Glutamatergic neuron (in vitro differentiated cells): ENCODE measurements around the gene RASD1. TPM values are rescaled to one million over a fixed set of nuclear protein-coding genes. Genes with fewer than 3 reads are reported as not detected.
A peak's percentile ranks its signal among the peaks of the same experiment; 100 is the strongest.

Experiments used
- DNase-seq: peaks from one replicate; pipeline ENCODE4 v3.0.0; 2022
- H3K27ac Mint-ChIP-seq: one replicate; pipeline ENCODE4 v1.8.0; 2020; ENCODE audit warnings: mild to moderate bottlenecking, mixed read lengths, inconsistent platforms; ENCODE audit not compliant: unreplicated experiment
- H3K27me3 Mint-ChIP-seq: one replicate; pipeline ENCODE4 v1.8.0; 2020; ENCODE audit warnings: mild to moderate bottlenecking, moderate library complexity, mixed read lengths, inconsistent platforms; ENCODE audit not compliant: unreplicated experiment
- H3K36me3 Mint-ChIP-seq: one replicate; pipeline ENCODE4 v1.8.0; 2020; ENCODE audit warnings: mild to moderate bottlenecking, mixed read lengths, inconsistent platforms; ENCODE audit not compliant: unreplicated experiment
- H3K4me1 Mint-ChIP-seq: one replicate; pipeline ENCODE4 v1.8.0; 2020; ENCODE audit warnings: mild to moderate bottlenecking, low read depth, mixed read lengths, inconsistent platforms; ENCODE audit not compliant: unreplicated experiment
- H3K4me3 Mint-ChIP-seq: one replicate; pipeline ENCODE4 v1.8.0; 2020; ENCODE audit warnings: mild to moderate bottlenecking, mixed read lengths, inconsistent platforms; ENCODE audit not compliant: unreplicated experiment
- H3K9me3 Mint-ChIP-seq: one replicate; pipeline ENCODE4 v1.8.0; 2020; ENCODE audit warnings: mild to moderate bottlenecking, moderate library complexity, mixed read lengths, inconsistent platforms; ENCODE audit not compliant: unreplicated experiment
- total RNA-seq: library from RNA; stranded (reverse); fragmentation: NEBNext Ultra II Directional; extraction: Animal tissue kit (Norgen Biotek cat#: 25700); gene quantifications from one replicate; pipeline ENCODE4 v1.2.1, GENCODE V29; 2021; ENCODE audit not compliant: unreplicated experiment
- TF ChIP-seq, protein P1 (sequence below): fragments of 200-600 bp; sonication (generic); IDR thresholded peaks from one replicate; pipeline ENCODE4 v1.5.0; 2021; ENCODE audit not compliant: partially characterized antibody, unreplicated experiment

Gene RASD1
- total RNA-seq, 1 donor from 2014 or later = 140 TPM

DNA sequence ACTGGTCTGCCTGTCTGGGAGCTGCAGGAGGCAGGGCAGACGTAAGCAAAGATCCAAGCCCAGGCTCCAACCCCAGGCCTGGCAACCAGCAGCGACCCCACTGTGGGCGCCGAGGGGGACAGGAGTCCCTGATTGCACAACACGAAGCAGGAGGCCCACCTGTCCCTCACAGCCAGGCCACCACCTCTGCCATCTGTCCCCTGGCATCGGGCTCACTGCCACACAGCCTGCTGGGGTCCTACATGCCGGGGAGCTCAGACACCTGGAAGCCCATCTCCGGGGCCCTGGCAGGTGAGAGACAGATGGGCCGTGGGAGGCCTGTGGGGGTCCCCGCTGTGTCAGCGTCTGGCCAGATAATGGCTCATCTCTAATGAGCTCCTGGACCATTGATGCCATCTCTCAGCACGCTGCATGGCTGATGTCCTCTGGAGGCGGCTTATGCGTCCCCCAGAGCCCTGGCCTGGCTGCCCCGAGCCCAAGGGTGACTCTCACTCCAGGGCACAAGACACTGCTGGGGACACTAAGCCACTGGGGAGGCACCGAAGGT is 11.3 kb upstream of the RASD1 start:
- no peak overlapping the region for H3K27ac Mint-ChIP-seq
- H3K27me3 Mint-ChIP-seq = peaks cover 7% of the 10 kb centered on the region
- peak; percentile 15 for DNase-seq
- no peaks in the 10 kb centered on the region for H3K9me3 Mint-ChIP-seq
- peaks cover 6% of the 10 kb centered on the region for H3K4me1 Mint-ChIP-seq
- TF ChIP-seq, protein P1, sequence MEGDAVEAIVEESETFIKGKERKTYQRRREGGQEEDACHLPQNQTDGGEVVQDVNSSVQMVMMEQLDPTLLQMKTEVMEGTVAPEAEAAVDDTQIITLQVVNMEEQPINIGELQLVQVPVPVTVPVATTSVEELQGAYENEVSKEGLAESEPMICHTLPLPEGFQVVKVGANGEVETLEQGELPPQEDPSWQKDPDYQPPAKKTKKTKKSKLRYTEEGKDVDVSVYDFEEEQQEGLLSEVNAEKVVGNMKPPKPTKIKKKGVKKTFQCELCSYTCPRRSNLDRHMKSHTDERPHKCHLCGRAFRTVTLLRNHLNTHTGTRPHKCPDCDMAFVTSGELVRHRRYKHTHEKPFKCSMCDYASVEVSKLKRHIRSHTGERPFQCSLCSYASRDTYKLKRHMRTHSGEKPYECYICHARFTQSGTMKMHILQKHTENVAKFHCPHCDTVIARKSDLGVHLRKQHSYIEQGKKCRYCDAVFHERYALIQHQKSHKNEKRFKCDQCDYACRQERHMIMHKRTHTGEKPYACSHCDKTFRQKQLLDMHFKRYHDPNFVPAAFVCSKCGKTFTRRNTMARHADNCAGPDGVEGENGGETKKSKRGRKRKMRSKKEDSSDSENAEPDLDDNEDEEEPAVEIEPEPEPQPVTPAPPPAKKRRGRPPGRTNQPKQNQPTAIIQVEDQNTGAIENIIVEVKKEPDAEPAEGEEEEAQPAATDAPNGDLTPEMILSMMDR = no peak
- no peaks in the 10 kb centered on the region for H3K36me3 Mint-ChIP-seq
- H3K4me3 Mint-ChIP-seq = no peak overlapping the region

- Mint-ChIP-seq H3K4me1 (peaks cover 6% of the 10 kb centered on the region), H3K27me3 (peaks cover 9% of the 10 kb centered on the region), H3K27ac (no peak overlapping the region), H3K4me3 (no peak overlapping the region), H3K36me3 (no peaks in the 10 kb centered on the region), H3K9me3 (no peaks in the 10 kb centered on the region)
- TF ChIP-seq, protein P1 = no peak
- DNase-seq = peak; percentile 14
Observed at GRCh38 chr17:17506893-17507464, 10.8 kb upstream of the RASD1 start.

DNA sequence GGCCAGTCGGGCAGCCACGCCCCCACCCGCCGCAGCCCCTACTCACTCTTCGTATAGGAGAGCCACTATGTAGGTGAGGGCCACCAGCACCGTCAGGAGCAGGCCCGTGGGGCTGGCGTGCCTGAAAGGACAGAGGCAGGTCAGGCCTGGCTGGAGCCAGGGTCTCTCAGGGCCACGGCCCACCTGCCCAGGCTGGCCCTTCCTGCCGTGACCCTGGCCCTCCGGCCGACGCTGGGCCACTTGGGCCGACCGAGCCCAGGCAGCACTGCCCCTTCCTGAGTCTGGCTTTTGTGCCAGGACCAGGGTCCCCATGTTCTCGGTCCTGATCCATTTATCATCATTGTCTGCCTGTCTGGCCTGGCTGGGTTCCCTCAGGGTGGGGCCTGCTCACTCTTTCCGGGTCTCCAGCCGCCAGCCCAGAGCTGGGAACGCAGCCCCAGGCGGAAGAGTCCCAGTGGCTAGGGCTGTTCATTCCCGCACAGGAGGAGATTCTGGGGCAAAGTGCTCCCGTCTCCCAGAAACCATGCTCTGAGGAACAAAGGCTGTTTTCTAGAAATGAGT is 10.1 kb upstream of the RASD1 start:
- H3K4me1 Mint-ChIP-seq = peaks cover 6% of the 10 kb centered on the region
- peaks cover 9% of the 10 kb centered on the region for H3K27me3 Mint-ChIP-seq
- DNase-seq = peak; percentile 14
- H3K4me3 Mint-ChIP-seq = no peak overlapping the region
- H3K27ac Mint-ChIP-seq = no peak overlapping the region
- H3K9me3 Mint-ChIP-seq = no peaks in the 10 kb centered on the region
- no peaks in the 10 kb centered on the region for H3K36me3 Mint-ChIP-seq
- TF ChIP-seq, protein P1 = no peak

GRCh38 chr17:17505610-17506171 is 9.5 kb upstream of the RASD1 start:
- Mint-ChIP-seq H3K27me3 (peaks cover 7% of the 10 kb centered on the region), H3K27ac (no peak overlapping the region), H3K4me3 (no peak overlapping the region), H3K4me1 (peaks cover 6% of the 10 kb centered on the region), H3K36me3 (no peaks in the 10 kb centered on the region), H3K9me3 (no peaks in the 10 kb centered on the region)
- peak; percentile 19 for DNase-seq
- TF ChIP-seq, protein P1 = no peak

GRCh38 chr17:17505151-17505550 is 9.0 kb upstream of the RASD1 start:
- TF ChIP-seq, protein P1 = no peak
- Mint-ChIP-seq H3K9me3 (peaks cover 3% of the 10 kb centered on the region), H3K4me3 (no peak overlapping the region), H3K27me3 (peaks cover 7% of the 10 kb centered on the region), H3K4me1 (peaks cover 6% of the 10 kb centered on the region), H3K27ac (no peak overlapping the region), H3K36me3 (no peaks in the 10 kb centered on the region)
- DNase-seq = peak; percentile 9
